DOHH2 (cell line): ENCODE data around the gene NAIF1.

Experiments used
- EZH2phosphoT487 ChIP-seq: fragments of 200-600 bp; sonication (generic); IDR thresholded peaks from 2 replicates; pipeline ENCODE4 v1.6.1; 2017; ENCODE audit warnings: borderline replicate concordance, mild to moderate bottlenecking, antibody characterized with exemption, low read length, moderate library complexity, mixed read lengths
- TF ChIP-seq, protein P1 (sequence below): fragments of 200-600 bp; sonication (generic); IDR thresholded peaks from one replicate; pipeline ENCODE4 v1.5.1; 2014; ENCODE audit warnings: antibody characterized with exemption, mild to moderate bottlenecking, low read depth, low read length; ENCODE audit not compliant: poor library complexity, severe bottlenecking

DNA sequence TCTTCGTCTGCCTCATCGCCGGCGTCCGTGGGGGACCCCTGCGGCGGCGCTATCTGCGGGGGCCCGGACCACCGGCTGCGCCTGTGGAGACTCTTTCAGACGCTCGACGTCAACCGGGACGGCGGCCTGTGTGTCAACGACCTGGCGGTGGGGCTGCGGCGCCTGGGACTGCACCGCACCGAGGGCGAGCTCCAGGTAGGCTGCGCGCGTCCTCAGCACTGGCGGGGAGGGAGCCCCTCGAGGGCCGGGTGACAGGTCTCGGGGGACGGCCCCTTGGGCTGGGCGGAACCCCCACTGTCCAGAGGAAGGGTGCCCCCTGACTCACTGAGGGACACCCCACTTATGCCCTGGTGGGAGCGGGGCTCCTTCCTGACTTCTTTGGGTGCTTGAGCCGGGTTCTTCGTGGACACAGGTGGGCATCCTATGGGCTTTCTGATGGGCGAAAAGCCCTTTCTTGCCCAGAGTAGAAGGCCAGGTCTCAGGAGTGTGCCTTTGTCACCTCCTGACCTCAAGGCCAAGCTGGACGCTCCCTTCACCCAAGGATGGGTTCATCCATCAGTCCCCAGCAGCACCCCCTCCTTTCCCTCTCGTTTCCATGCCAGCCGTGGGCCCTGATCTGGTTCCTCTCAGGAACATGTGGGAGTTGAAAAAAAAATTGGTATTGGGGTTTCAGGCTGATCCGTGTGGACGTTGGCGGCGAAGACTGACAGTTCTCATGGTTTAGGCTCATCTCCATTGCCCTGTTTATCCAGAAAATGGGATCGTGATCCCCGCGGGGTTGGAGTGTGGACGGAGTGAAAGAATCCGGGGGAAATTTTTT lies 1.5 kb upstream of the NAIF1 start:
- TF ChIP-seq, protein P1, sequence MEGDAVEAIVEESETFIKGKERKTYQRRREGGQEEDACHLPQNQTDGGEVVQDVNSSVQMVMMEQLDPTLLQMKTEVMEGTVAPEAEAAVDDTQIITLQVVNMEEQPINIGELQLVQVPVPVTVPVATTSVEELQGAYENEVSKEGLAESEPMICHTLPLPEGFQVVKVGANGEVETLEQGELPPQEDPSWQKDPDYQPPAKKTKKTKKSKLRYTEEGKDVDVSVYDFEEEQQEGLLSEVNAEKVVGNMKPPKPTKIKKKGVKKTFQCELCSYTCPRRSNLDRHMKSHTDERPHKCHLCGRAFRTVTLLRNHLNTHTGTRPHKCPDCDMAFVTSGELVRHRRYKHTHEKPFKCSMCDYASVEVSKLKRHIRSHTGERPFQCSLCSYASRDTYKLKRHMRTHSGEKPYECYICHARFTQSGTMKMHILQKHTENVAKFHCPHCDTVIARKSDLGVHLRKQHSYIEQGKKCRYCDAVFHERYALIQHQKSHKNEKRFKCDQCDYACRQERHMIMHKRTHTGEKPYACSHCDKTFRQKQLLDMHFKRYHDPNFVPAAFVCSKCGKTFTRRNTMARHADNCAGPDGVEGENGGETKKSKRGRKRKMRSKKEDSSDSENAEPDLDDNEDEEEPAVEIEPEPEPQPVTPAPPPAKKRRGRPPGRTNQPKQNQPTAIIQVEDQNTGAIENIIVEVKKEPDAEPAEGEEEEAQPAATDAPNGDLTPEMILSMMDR, result no peak
- no peak for TF ChIP-seq EZH2phosphoT487
